ENCODE results near the gene SATB2. TPM values are rescaled to one million over a fixed set of nuclear protein-coding genes. Genes with fewer than 3 reads are reported as not detected.

SATB2 gene
- total RNA-seq, 1 donor from 2014 or later, result 0.14 TPM

DNA sequence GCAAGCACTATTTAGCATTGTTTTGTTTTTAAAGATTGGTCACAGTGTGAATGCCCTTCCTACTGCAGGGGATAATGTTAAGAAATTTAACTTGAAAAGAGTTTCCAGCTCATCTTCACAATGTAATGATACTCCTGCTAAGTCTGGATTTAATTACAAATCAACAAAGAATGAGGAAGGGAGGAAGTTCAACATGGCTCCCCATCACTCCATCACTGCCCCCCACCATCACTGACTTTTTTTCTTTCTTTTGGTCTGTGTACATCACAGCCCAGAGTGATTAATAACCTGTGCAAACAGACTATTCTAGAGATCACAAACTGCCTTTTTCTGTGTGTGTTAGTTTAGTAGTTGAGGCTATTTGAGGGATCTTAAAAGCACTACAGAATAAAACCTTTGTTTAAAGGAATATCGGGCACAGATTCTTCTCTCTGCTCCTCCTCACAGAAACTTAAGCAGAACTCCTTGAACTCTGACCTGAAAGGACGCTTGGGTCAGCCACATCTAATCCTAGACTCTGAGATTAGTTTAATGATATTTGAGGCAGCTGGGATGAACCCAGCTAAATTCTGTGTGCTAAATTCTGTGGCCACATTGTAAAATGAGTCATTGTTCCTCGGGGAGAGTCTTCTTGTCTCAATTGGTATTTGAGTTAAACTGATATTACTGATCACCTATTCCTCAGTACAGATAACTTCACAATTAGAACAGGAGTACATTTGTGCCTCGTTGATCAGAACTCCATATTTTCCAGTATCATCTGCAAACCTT lies 47.8 kb downstream of the SATB2 start:
- intact Hi-C loops (cut with micrococcal nuclease), result no loop called here

- intact Hi-C loops (cut with micrococcal nuclease), result no loop called here
Observed at GRCh38 chr2:199407421-199407820, 50.3 kb downstream of the SATB2 start.

GRCh38 chr2:199405241-199405640 lies 52.5 kb downstream of the SATB2 start:
- intact Hi-C loops (cut with micrococcal nuclease), result no loop called here

DNA sequence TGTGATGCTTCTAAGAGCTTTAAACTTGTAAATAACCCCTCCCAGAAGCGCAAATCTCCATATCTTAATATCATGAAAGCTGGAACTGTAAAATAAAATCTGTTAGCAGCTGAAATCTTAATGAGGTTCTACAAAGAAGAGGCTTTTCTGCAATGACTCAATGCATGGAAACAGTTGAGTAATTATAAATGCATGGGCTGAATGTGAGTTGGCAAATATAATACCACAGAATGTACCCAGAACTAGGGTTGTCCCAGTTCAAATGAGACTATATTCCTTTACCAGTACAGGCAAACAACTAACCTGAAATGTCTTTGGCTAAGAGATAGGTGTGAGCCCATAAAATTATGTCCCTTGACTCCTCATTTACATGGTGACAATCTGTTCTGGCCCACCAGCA lies 52.9 kb downstream of the SATB2 start:
- intact Hi-C loops (cut with micrococcal nuclease), result no loop called here

GRCh38 chr2:199395311-199395710 lies 62.4 kb downstream of the SATB2 start:
- intact Hi-C loops (cut with micrococcal nuclease), result no loop called here

DNA sequence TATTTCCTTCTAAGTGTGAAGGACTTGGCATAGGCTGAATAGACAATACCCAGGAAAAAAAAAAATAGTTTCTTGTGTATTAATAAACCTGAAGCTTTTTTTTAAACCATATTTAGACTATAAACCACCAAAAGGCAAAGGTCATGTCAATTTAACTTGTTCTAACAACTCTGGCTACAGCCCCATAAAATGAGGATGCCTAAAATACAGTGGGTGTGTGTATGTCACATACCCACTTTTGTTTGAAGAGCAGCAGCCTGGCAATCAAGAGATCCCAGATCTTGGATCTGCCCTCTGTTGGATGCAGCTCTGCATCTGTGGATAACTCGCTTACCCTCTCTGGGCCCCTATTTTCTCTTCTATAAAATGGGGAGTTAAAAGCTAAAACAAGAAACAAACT lies 65.4 kb downstream of the SATB2 start:
- intact Hi-C loops (cut with micrococcal nuclease), result no loop called here

GRCh38 chr2:199388728-199389268 lies 68.9 kb downstream of the SATB2 start:
- intact Hi-C loops (cut with micrococcal nuclease), result no loop called here

GRCh38 chr2:199384043-199384442 lies 73.7 kb downstream of the SATB2 start:
- intact Hi-C loops (cut with micrococcal nuclease), result no loop called here

GRCh38 chr2:199383021-199383420 lies 74.7 kb downstream of the SATB2 start:
- intact Hi-C loops (cut with micrococcal nuclease), result no loop called here

GRCh38 chr2:199382091-199382490 lies 75.6 kb downstream of the SATB2 start:
- intact Hi-C loops (cut with micrococcal nuclease), result no loop called here

GRCh38 chr2:199381531-199381930 lies 76.2 kb downstream of the SATB2 start:
- intact Hi-C loops (cut with micrococcal nuclease), result no loop called here

DNA sequence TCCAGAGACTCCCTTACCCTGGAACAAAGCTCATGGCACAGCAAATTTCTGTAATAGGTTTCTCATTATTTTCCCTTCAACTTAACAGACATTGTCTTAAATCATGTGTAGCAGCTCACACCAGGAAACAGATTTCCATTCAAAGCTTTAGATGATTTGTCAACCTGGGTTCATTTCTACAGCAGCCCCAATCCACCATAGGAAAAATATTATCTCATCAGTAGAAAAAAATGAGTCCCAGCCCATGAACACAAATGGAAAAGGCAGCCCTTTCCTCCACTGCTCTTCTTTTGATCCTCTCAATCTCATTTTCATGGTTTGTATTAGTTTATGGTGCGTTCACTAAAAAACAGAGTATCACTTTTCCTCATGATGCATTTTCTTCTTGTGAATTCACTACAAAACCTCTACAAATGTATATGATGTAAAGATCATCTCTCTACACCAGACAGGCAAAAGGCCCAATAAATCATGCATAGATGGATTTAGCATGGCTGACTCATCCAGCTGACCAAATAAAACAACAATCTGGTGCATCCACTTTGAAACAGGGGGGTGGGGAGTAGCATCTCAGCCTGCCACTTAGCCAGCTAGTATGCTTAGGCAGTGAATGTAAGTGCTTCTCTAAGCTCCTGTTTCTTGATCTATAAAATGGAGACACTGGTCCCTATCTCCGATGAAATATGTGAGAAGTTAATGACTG lies 78.6 kb downstream of the SATB2 start:
- intact Hi-C loops (cut with micrococcal nuclease), result no loop called here

DNA sequence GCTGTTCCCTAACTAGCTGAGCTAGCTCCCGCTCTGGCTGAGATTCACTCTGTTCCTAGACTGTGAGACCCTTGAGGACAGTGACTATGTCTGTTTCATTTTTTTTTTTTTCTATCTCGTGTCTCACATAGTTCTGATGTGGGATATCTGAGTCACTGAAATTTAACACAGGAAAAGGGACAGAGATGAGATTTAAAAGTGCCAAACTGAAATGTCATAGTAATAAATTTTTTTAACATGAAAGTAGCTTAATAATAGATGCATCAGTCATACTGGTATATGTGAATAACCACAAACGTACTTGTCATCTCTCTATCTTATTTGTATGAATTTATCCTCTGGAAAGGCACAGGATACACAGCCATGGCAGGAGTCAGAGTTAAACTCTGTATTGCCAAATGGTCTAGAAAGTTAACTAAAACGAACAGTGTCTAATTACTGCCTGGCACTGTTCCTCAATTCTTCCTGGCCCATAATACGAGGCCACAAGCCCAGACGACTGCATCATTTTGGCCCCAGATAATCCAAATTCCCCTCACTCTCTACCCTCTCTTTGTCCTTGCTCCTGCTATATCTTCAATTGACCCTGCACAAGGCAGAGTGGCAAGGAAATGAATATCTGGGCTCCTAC lies 87.5 kb downstream of the SATB2 start:
- intact Hi-C loops (cut with micrococcal nuclease), result no loop called here

DNA sequence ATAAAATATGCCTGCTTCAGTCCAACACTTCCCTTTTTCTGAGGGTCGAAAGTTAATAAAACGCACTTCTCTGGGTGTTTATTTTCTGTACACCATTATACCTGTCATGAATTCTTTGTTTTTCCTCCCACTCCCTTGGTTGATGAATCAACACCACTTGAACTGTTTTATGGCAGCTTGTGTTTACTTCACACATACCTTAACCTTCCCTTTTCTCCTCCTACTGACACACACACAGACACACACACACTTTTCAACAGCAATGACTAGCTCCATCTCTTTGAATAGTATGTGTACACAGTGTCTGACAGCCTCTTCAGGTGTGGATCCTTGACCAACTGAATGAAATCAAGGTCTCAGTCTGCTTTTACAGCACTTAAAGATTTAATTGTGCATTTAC lies 91.3 kb downstream of the SATB2 start:
- intact Hi-C loops (cut with micrococcal nuclease), result no loop called here

DNA sequence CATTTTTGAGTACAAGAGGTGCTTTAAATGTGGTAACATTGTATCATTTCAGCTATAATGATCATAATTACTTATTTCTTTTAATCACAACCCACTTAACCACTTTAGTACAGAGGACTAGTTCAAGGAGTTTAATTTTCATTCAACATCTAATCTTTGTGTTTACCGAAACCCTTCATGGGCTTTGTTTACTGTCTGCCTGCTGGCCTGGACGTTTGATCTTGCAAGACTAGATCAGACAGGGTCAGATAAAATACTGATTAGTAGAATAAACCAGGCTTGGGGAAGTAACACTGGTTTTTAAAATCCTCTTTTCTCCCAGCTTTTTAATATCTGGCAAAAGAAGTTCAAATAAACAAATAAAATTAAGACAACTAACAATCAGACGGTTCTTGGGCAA lies 93.6 kb downstream of the SATB2 start:
- intact Hi-C loops (cut with micrococcal nuclease), result no loop called here

GRCh38 chr2:199356412-199356811 lies 101.3 kb downstream of the SATB2 start:
- intact Hi-C loops (cut with micrococcal nuclease), result no loop called here

GRCh38 chr2:199348871-199349270 lies 108.9 kb downstream of the SATB2 start:
- intact Hi-C loops (cut with micrococcal nuclease), result no loop called here

- intact Hi-C loops (cut with micrococcal nuclease), result no loop called here
Observed at GRCh38 chr2:199344012-199344411, 113.7 kb downstream of the SATB2 start.

DNA sequence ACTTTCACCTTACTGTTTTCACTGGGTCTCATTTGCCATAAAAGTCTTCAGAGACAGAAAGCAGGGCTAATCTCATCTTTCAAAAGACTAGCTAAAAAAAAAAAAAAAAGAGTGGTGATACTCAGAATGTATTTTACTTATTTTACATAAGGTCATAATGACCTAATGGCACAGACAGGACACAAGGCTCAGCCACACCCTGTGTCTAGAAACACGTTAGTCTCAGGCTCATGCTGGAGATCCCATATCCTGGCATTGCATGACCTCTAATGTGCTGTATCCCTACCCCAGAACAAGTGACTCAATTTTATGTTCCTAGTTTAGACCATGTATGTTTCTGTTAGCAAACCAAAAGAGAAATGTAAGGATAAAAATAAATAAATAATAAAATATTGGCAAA lies 115.4 kb downstream of the SATB2 start:
- intact Hi-C loops (cut with micrococcal nuclease), result no loop called here

DNA sequence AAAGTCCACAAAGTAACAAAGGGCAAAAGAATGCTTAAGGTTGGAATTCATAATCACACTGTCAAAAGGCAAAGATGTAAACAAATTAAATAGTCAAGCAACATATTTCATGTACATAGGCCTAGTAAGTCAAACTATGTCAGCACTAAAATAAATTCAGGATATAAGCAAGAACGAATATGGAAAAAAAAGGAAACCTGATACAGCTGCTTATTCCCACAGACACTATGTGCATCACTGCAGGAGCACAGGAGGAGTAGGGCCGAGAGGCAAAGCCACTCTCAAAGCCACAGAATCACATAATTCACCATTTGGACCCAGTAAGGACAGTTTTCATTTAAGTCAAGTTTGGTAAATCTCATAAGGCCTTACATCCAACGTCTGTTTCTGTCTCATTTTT lies 116.6 kb downstream of the SATB2 start:
- intact Hi-C loops (cut with micrococcal nuclease), result no loop called here

GRCh38 chr2:199339891-199340605 lies 117.7 kb downstream of the SATB2 start:
- intact Hi-C loops (cut with micrococcal nuclease), result no loop called here

- intact Hi-C loops (cut with micrococcal nuclease), result no loop called here
Observed at GRCh38 chr2:199336546-199336945, 121.2 kb downstream of the SATB2 start.

Measured in T-helper 2 cell treated with Interferon-gamma antibody and Interleukin-4, amounts not matched to agents 100 ng/mL and 5 ng/mL, for 36 hours (primary cell).